ENCODE results near the gene PRR23B.

PRR23B gene

GRCh38 chr3:138972941-138973340 lies 47.8 kb downstream of the PRR23B start:
- no peak for DNase-seq

DNA sequence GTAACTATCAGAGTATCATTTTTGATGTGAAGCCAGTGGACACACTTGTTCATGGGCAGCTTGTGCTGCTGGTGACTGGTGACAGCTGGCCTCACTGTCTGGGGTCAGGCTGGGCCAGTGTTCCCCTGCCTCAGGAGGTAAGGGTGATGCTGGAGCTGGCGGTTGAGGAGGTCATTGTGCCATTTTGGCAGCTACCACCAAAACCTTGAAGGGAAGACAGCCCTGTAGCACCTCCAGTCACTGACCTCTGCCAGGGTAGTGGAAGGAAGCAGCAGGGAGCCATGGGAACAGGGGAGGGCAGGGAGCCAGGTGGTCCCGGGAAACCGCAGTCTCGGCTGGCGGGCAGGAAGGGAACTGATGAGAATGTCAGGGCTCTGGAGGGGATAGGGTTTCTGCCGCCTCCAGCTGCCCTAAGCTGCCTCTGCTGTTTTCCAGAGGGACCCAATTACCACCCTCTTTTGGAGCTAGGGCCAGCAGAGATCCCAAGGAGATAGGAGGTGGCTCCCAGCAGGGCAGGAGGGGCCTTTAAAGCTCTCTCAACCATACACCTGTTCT lies 48.9 kb downstream of the PRR23B start:
- no peak for DNase-seq

Data from stimulated activated CD4-positive, alpha-beta T cell treated with anti-CD3 and anti-CD28 coated beads, Interleukin-4, amount 100 ng/mL, for 24 hours (primary cell).